ENCODE measurements around the gene ATXN7L1.

DNA sequence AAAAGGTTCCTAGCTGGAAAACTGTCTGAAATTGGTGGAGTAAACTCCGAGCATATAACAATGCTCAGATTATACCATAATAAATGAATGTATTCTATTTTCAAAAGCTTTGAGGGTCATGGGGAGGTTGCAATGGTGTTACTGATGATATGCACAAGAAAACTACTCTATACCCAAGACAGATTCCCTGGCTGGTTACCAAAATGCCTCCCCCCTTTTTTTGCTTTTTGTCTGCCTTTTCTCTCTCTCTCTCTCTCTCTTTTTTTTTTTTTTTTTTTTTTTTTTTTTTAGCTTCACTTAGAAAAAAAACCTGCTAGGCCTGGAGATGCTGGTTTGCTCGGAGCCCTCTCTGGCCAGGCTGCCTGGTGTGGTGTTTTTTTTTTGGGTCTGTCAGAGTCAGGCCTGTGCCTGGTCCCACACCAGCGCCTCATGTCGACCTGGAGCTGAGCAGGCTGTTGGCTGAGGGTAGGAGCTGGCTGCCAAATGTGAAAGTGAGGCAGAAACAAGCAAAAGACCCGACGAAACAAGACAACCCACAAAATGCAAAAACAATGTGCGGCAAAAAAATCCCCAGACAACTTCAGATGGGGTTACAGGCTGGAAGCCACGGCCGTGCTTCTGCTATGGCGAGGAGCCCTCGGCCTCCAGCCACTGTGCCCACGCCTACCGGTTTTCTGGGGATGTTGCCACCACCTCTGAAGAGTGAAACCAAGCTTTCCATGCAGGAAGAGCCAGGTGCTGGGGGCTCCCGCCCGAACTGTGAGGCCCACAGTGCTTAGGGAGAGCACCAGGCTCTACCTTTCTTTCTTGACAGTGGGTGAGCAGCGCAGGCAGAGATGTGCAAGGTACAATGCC lies 235.2 kb downstream of the ATXN7L1 start:
- TF ChIP-seq ATF2 (CRISPR knock-in tag; IDR thresholded peaks at IDR 0.05; ENCODE audit: borderline replicate concordance, low read depth) = no peak
- TF ChIP-seq, protein P1, sequence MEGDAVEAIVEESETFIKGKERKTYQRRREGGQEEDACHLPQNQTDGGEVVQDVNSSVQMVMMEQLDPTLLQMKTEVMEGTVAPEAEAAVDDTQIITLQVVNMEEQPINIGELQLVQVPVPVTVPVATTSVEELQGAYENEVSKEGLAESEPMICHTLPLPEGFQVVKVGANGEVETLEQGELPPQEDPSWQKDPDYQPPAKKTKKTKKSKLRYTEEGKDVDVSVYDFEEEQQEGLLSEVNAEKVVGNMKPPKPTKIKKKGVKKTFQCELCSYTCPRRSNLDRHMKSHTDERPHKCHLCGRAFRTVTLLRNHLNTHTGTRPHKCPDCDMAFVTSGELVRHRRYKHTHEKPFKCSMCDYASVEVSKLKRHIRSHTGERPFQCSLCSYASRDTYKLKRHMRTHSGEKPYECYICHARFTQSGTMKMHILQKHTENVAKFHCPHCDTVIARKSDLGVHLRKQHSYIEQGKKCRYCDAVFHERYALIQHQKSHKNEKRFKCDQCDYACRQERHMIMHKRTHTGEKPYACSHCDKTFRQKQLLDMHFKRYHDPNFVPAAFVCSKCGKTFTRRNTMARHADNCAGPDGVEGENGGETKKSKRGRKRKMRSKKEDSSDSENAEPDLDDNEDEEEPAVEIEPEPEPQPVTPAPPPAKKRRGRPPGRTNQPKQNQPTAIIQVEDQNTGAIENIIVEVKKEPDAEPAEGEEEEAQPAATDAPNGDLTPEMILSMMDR (IDR thresholded peaks at IDR 0.05) = no peak
- TF ChIP-seq NR1H2 (CRISPR knock-in tag; IDR thresholded peaks at IDR 0.05) = no peak
